HG03460 (cell line): ENCODE measurements around the gene PKN1.
A peak's percentile ranks its signal among the peaks of the same experiment; 100 is the strongest.
"Not testable (repeated sequence)": the region's sequence is repeated elsewhere in the genome, so short reads cannot be mapped to it uniquely, and the experiment has no call there.

Experiments
- ATAC-seq: cut with Tn5 transposase; IDR thresholded peaks from one replicate; pipeline ENCODE4 v1.9.1; 2021; ENCODE audit not compliant: unreplicated experiment

The PKN1 gene

DNA sequence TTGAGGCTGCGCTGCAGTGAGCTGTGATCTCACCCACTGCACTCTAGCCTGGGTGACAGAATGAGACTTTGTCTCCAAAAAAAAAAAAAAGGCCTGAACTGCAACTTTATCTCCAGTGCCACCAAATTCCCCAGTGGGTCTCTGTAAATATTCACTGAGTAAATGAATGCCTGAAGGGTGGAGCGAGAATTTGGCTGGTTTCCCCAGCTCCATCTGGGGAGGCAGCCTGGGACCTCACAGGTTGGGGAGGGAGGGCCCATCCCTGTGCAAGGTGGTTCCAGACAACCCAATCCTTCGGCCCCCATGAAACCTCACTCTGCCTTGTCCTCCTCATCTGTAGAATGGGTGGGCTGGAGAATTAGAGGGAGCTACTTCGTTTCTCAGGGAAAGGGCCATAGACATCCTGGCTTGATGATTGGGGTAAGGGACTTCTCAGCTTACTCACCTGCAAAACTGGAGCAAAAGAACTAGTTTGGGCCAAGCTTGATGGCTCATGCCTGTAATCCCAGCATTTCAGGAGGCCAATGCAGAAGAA is 4.2 kb upstream of the PKN1 start:
- no peak for ATAC-seq

DNA sequence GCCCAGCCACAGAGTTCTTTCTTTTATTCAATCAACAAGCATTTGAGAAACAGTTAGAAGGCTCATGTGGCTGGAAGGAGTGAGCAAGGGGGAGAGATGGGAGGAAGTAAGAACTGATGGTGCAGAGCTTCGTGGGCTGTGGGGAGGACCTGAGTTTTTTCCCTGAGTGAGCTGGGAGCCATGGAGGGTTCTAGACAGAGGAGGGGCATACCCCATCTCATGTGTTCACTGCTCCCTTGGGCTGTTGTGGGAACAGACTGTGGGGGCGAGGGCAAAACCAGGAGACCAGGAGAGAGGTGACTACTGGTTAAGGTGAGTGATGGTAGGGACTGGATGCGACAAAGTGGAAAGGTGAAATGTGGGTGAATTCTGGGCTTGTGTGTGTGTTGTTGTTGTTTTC is 2.4 kb upstream of the PKN1 start:
- no peak for ATAC-seq

DNA sequence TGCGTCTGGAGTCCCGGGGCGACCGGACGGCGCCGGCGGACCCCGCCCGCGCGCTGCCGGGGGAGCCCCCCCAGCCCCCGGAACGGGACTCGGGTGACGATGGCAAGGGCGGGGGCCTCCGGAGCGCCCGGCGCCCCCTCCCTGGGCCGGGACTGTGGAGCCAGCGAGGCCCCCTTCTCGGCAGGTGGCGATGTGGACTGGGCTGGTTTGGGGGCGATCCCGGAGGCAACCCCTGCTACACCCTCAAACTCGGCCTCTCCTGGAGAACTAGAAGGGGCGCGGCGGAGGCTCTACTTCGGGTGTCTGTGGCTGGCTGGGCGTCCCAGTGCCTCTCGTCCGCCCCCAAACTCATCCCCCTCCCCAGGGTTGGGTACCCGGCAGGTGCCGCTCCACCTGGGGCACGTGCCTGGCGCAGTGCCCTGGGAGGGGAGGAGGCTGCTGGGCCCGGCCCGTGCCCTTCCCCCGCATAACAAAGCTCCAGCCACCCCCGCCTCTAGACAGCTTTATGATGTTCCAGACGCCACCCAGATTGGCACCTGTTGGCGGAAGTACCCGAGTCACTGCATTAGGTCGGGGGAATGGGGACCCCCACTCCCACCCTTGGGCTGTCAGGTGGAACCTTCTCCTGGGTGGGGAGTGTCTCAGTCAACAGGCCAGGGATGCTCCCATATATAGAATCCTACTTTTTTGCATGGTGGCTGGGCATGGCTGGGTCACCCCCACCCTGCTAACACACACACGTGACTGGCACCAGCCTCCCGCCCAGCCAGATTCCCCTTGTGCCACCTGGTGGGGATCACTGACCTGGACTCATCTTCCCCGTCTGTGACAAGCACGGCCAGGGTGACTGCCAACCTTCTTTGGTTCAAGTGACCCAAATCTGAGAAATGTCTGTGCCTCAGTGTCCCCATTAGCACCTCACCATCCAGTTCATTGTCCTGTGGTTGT is 722 bp downstream of the PKN1 start:
- ATAC-seq = no peak

DNA sequence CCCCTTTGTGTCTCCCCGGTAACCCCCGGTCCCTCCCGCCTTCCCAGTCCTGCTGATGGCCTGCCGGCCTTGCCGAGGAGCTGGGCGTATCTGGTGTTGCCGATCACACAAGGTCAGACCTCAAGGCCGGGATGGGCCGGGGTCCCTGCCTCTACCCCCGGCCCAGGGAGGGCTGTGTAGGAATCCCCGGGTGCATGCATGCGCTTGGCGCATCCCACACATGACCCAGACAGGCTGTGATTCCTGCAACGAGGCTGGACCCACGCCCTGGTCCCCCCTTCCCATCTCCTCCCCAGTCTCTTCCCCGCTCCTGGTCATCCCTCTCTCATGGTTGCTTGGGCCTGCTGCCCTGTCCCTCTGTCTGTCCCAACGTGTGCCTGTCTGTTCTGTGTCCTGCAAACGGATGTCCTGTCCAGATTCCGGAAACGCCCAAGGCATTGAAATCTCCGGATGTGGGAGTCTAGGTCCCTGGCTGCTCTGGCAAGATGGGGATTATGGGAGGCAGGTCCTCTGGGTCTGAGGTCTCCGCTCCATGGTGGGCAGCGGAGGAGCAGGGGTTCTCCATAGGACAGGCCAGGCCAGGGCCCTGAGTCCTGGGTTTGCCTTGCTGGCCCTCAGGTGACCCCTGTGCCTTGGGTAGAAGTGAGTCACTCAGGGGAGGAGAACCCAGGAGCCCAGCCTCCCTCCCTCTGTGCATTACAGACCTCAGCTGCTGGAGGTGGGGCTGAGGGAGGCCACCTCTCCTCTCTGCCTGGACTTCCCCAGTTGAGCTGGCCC is 1.6 kb downstream of the PKN1 start:
- ATAC-seq = no peak

DNA sequence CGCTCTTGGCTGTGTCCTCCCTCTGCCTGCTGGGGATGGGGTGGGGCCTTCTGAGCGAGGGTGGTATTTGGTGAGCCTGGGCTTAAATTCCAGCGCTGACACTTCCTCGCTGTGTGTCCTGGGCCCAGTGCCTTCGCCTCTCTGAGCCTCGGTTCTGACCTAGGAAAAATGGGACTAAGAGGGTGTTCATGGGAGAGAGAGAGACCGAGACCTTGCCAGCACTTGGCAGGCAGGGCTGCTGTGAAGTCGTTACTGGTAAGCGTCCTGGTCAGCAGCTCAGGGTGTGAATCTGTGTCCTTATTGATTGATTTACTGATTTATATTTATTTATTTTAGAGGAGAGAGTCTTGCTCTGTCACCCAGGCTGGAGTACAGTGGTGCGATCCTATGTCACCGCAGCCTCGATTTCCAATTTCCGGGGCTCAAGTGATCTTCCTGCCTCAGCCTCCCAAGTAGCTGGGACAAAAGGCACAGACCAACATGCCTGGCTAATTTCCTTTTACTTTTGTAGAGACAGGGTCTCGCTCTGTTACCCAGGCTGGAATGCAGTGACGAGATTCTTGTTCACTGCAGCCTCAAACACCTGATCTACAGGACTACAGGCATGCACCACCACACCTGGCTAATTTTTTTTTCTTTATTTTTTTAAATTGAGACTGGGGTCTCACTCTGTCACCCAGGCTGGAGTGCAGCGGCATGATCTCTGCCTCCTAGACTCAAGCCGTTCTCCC is 2.4 kb downstream of the PKN1 start:
- no peak for ATAC-seq

DNA sequence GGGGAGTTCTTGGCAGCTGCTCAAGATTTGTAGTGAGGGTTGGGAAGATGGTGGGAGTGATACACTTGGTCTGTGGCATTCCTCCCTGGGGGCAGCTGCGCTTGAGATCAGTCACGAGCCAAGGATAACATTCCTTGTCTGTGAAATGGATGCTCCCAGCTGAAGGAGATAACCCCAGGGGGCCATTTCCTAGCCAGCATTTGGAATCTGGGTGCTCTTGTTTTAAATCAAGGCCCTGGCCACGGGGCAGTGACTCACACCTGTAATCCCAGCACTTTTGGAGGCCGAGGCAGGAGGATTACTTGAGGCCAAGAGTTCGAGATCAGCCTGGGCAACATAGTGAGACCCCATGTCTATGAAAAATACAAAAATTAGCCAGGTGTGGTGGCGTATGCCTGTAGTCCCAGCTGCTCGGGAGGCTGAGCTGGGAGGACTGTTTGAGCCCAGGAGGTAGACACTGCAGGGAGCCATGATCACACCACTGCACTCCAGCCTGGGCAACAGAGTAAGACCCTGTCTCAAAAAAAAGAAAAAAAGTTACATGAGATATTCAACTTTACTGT is 4.6 kb downstream of the PKN1 start:
- no peak for ATAC-seq

DNA sequence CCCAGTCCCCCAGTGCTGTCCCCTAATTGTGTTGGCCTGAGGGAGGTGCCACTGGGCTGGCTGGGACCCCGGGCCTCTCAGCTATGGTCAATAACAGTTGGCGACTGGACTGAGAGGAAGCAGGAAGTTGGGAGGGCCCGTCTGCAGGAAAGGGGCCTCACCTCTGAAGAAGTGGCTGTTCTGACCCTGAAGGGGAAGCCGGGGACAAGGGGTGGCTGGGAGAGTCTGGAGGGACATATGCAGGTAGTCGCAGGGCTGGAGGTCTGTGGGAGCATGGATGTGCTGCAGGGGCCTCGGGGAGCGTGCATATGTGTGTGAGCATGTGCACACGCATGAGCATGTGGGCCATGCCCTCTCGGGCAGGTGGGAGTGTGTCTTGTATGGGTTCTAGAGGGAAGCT is 5.9 kb downstream of the PKN1 start:
- no peak for ATAC-seq

DNA sequence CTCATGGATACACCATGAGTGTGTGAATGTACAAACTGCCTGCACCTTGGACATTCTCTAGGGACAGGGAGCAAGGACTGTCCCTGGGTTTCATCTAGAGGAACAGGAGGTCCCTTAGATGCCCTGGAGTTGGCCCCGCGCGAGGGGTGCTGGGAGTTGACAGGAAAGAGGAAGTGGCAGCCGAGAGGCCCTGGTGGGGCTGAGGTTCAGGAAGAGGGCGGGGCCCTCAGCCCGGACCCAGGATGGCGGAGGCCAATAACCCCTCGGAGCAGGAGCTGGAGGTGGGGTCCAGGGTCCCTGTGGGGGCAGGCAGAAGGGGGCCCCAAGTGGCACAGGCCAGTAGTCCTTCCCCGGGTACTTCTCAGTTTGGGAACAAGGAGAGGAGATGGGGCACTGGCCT is 6.9 kb downstream of the PKN1 start:
- ATAC-seq = peak; percentile 84

DNA sequence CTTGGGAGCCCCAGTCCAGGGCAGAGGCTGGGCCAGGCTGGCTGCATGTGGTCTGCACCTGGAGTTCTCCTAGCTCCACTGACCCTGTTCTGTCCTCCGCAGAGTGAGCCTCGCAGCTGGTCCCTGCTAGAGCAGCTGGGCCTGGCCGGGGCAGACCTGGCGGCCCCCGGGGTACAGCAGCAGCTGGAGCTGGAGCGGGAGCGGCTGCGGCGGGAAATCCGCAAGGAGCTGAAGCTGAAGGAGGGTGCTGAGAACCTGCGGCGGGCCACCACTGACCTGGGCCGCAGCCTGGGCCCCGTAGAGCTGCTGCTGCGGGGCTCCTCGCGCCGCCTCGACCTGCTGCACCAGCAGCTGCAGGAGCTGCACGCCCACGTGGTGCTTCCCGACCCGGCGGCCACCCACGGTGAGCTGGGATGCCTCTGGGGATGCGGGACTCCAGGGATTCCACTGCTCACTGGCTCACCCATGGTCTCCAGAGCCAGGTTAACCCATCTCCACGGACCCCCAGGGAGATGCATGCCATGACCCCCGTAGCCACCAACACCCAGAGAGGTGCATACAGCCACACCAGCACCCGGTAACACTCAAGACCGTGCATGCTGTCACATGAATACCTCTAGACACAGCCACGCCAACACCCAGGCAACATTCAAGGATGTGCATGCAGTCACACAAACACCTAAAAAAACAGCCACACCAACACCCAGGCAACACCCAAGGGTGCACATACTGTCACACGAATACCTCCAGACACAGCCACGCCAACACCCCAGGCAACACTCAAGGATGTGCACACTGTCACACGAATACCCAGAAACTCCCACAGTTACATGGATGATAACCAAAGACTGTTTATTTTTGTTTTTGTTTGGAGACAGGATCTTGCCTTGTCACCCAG is 8.2 kb downstream of the PKN1 start:
- ATAC-seq = no peak

DNA sequence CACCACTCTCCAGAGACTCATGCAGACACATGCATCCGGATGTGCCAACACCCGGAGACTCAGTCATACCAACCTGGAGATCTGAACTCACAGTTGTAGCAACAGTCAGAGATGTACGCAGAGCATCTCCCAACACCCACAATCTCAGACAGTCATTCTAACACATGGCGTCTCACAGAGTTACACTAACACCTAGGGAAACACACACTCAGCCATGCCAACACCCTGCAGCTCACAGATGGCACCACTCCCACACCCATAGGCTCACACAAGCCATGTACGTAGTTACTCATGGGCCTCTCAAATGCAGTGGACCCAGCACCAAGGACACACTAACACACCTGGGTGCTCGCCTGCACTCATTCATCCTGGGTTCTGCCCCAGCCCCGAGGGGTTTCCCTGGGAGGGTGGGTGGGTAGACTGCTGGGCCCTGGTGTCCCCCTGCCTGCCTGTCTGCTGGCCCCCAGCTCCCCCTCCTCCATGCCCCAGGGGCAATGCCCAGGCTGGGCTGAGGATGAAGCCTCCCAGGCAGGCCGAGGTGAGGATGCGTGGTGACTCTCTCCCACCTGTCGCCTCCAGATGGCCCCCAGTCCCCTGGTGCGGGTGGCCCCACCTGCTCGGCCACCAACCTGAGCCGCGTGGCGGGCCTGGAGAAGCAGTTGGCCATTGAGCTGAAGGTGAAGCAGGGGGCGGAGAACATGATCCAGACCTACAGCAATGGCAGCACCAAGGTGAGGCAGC is 10.0 kb downstream of the PKN1 start:
- ATAC-seq = no peak

DNA sequence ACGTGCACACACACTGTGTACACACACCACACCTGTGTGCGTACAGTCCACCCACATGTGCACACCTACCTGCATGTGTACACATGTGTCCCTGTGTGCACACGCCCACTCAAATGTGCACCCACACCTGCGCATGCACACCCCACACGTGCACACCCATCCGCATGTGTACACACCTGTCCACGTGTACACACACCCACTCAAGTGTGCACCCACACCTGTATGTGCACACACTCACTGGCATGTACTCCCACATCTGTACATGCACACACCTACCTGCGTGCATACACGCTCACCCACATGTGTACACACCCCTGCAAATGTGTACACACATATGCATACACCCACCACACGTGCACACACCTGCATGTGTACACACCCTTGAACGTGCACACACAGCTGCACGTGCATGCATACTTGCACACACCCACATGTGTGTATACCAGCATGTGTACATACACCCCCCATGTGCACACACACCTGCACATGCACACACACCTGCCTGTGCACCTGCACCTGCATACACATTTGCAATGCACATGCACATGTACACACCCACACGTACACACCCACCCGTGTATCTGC is 10.6 kb downstream of the PKN1 start:
- no peak for ATAC-seq

DNA sequence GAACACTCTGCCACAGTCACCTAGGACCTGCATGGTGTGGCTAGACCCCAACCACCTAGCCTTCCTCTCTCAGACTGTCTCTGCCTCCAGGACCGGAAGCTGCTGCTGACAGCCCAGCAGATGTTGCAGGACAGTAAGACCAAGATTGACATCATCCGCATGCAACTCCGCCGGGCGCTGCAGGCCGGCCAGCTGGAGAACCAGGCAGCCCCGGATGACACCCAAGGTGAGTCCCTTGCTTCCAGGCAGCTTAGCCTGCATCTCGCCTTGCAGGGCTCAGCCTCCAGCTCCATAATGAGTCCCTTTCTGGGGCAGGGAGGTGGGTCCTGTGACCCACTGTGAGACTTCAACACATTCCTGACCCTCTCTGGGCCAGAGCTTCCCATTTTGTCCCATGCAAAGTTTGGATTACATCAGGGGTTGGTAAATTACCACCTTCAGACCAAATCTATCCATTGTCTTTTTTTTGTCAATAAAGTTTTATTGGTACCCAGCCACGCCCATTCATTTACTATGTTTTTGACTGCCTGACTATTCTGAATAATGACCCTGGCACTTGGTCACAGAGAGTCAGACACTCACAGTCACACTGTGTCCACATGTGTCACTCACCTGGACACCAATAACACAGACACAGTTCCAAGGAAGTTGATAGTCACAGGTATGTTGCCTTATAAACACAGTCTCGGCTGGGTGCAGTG is 13.4 kb downstream of the PKN1 start:
- no peak for ATAC-seq

DNA sequence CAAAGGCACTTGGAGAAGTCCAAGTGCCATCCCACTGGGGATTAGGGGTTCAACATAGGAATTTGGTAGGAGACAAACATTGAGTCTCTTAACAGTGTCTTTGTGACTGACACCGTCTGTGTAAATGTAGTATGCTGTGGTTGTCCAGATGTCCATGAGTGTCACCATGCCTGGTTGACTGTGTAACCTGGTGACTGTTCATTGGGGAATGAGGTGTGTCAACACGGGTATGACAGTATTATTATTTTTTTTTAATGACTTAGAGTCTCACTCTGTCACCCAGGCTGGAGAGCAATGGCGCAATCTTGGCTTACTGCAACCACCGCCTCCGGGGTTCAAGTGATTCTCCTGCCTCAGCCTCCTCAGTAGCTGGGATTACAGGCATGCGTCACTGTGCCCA is 16.2 kb downstream of the PKN1 start:
- ATAC-seq = no peak

DNA sequence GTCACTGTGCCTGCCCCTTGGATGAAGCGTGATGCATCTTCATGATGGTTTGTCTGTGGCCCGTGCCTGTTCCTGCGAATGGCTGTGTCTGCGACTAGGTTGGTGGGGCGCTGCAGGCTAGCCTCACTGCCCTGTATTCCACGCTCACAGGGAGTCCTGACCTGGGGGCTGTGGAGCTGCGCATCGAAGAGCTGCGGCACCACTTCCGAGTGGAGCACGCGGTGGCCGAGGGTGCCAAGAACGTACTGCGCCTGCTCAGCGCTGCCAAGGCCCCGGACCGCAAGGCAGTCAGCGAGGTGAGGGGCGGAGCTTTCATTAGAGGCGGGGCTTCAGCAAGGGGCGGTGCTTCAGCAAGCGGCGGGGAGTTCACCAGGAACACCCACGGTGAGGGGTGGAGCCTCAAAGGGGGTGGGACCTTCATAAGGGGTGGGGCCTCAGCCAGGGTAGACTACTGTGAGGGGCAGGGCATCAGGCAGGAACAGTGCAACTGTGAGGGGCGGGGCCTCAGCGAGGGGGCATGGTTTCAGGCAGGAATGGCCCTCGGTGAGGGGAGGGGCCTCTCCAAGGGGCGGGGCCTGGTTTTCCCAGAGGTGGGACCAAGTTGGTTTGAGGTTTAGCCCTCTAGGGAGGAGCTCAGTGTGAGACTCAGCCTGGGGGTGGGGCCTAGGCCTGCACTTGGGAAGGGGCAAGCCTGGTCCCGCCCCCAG is 17.2 kb downstream of the PKN1 start:
- no peak for ATAC-seq

DNA sequence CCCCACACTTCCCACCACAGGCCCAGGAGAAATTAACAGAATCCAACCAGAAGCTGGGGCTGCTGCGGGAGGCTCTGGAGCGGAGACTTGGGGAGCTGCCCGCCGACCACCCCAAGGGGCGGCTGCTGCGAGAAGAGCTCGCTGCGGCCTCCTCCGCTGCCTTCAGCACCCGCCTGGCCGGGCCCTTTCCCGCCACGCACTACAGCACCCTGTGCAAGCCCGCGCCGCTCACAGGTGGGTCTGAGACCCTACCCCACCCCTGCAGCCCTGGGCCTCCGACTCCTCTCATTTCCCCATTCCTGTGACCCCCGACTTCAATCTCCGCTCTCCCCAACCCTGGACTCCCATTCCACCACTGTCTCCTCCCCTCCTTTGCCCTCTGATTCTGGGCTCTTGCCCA is 17.8 kb downstream of the PKN1 start:
- ATAC-seq = no peak

DNA sequence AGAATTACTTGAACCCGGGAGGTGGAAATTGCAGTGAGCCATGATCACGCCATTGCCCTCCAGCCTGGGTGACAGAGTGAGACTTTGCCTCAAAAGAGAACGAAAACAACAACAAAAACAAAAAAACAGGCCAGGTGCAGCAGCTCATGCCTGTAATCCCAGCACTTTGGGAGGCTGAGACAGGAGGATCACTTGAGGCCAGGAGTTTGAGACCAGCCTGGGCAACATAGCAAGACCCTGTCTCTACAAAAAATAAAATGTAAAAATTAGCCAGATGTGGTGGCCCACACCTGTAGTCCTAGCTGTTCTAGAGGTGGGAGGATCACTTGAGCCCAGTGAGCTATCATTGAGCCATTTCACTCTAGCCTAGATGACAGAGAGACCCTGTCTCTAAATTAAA is 19.2 kb downstream of the PKN1 start:
- not testable (repeated sequence) for ATAC-seq

DNA sequence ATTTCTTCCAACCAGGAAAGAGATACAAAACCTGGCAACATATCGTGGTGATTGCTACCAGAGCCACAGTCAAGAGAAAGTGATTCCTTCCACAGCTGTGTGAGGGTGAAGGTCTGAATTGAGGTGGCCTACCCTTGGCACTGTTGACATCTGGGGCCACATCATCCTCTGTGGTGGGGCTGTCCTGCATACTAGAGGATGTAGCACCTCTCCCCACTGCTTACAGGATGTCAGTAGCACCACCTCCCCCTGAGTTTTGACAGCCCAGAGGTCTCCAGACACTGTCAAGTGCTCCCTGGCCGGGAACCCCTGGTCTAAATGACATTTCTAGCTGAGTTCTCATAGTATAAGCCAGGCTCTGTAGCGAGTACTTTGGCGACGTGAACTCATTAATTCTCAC is 26.6 kb downstream of the PKN1 start:
- no peak for ATAC-seq

DNA sequence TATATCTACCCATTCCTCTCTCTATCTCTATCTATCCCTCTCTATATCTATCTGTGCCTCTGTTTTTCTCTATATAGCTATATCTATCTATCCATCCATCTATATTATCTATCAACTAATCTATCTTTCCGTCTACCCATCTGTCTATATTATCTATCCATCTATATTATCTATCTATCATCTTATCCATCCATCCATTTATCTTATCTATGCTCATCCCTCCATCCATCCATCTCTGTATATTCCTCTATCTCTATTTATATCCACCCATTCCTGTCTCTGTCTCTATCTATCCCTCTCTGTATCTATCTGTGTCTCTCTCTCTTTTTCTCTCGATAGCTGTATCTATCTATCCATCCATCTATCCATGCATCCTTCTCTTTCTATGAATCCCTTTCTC is 27.8 kb downstream of the PKN1 start:
- ATAC-seq = no peak
